GM19455 (cell line): ENCODE data around the gene SDF2.
"Not testable (repeated sequence)": the region's sequence is repeated elsewhere in the genome, so short reads cannot be mapped to it uniquely, and the experiment has no call there.

Source experiments
- ATAC-seq: cut with Tn5 transposase; IDR thresholded peaks from one replicate; pipeline ENCODE4 v1.9.1; 2021; ENCODE audit not compliant: unreplicated experiment

The SDF2 gene

DNA sequence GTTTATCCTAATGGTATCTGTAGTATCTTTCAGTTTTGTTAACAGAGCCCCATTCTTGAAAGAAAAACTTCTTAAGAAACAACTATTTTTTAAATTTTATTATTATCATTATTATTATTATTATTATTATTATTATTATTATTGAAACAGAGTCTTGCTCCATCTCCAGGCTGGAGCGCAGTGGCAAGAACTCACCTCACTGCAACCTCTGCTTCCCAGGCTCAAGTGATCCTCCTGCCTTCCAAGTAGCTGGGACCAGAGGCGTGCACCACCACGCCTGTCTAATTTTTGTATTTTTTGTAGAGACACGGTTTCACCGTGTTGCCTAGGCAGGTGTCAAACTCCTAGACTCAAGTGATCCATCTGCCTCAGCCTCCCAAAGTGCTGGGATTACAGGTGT is 23.7 kb upstream of the SDF2 start:
- ATAC-seq: no peak

DNA sequence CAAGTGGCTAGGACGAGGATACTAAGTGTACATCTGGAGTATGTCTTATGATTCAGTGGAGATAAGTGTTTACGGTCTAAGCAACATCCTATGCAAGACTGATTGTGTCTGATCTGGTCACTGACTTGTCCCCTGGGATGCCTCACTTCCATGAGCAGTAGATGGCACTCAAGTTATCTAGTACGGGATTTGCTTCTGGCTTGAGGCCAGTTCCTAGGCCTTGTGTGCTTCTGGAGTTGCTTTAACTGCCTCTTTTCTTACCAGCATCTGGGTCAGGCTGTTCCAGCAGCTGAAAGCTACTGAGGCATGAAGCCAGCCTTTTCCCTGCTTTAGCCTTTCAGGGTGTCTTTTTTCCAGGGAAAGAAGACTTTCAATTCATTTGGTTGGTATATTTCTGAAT is 23.3 kb upstream of the SDF2 start:
- no peak for ATAC-seq

DNA sequence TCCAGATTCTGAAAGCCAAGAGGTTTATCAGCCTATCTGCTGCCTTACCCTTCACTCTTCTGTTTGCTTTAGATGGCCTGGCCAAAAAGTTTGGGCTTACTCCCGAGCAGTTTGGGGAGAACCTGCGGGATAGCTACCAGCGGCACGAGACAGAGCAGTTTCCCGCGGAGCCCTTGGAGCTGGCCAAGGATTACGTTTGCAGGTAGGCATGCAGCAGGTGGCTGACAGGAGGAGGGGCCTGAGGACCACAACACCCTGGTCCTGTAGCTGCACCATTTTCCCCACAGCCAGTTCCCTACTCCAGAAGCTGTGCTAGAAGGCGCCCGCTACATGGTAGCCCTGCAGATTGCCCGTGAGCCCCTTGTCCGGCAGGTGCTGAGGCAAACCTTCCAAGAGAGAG is 20.9 kb upstream of the SDF2 start:
- ATAC-seq: no peak

DNA sequence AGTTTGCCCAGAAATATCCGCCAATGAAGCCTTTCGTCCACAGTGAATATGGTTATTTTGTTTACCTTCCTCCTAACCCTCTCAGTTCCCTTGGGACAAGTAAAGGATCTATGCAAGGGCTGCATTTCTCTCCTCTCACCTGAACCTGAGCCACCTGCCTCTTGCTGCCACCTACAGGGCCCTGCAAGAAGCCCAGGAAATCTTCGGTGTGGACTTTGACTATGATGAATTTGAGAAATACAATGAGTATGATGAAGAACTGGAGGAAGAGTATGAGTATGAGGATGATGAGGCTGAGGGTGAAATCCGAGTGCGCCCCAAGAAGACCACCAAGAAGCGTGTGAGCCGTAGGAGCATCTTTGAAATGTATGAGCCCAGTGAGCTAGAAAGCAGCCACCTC is 14.3 kb upstream of the SDF2 start:
- no peak for ATAC-seq

DNA sequence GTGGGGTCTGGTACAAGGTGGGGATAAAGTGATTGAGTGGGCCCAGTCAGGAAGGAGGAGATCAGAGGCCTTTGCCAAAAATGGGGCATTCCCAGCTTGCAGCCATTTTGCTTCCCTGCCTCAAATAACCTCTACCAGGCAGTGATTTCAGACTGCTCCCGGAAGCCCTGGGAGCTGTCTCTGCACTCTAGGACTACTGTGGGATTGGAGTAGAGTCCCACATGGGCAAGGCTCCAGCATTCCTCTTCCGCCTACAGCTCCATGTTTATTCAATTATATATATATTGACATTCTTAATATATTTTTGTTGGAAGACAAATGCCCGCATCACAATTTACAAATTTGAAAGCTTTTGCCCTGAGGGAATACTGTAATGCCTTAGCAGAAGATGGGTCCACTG is 13.8 kb upstream of the SDF2 start:
- no peak for ATAC-seq

DNA sequence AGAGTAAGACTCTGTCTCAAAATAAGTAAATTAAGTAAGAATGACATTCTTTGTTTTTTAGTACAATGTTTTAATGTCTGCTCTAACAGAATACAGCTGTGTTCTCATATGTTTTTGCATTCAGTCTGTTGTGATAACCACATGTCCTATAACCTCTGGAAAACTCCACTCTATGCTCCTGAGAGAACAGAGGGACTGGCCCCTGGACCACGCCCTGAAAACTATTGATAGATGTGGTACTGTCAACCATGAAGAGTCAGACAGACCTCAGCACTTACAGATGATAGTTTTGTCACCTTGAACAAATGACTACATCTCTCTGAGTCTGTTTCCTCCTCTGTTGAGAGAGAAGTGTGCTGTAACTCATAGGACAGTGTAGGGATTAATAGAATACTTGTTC is 8.2 kb upstream of the SDF2 start:
- no peak for ATAC-seq

DNA sequence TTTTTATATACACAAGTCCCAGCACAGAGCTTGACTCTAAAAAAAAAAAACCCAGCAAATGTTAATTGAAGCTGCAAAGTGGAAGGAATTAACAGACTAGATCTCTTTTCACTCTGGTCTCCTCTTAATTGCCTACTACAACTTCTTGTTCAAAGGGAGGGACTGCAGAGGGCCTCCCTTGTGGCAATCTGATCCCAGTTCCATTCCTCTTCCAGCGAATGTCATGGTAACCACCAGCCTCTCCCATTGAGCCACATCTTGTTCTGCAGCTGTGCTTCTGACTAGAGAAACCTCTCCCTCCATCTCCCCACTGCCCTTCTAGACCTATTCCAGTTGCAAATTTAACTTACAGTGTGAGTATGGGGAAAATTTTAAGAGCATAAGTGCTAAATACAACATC is 6.2 kb upstream of the SDF2 start:
- ATAC-seq: no peak

DNA sequence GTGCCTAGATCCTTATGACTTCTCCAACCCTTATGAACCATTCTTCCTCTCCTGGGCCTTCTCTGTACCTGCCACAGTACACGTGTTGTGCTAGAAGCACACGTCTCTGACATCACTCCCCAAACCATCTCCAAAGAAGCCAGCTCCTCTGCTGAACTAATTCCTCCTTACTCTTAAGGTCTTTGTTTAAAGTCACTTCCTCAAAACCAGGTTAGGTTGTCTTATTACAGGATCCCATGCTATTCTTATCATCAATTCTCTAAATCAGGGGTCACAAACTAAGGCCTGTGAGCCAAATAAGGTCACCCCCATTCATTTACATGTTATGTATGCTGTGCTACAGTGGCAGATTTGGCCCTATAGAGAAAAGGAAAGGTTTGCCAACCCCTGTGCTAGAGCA is 4.3 kb upstream of the SDF2 start:
- ATAC-seq: no peak

DNA sequence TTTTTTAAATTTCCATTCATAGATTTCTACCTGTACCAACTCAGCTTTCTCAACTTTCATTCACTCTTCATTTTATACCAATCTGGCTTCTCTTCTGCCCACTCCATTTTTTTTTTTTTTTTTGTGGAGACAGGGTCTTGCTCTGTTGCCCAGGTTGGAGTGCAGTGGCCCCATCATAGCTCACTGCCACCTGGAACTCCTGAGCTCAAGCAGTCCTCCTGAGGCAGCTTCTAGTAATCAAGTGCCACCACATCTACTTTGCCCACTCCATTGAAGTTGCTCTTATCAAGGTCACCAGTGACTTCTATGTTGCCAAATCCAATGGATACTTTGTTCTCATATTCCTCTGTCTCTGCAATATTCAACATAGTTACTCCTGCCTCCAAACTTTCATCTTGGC is 2.0 kb upstream of the SDF2 start:
- ATAC-seq: no peak

DNA sequence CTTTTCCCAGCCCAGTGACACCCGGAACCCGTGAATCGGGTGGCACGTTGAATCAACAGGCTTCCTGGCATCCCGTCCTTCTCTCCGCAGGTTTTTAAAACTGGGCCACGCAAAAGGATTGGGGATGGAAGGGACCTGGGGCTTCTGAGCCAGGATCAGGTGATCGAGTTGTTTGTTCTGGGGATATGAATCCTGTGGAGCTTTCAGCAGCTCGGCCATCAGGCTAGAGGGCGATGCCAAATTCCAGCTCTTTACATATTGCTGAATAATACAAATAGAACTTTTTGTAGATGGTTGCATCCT is 772 bp upstream of the SDF2 start:
- no peak for ATAC-seq

DNA sequence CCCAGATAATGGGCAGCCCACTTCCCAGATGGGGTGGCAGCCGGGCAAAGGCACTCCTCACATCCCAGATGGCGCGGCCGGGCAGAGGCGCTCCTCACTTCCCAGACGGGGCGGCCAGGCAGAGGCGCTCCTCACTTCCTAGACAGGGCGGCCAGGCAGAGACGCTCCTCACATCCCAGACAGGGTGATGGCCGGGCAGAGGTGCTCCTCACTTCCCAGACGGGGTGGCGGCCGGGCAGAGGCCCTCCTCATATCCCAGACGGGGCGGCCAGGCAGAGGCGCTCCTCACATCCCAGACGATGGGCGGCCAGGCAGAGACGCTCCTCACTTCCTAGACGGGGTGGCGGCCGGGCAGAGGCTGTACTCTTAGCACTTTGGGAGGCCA is 2.2 kb downstream of the SDF2 start:
- ATAC-seq: not testable (repeated sequence)

DNA sequence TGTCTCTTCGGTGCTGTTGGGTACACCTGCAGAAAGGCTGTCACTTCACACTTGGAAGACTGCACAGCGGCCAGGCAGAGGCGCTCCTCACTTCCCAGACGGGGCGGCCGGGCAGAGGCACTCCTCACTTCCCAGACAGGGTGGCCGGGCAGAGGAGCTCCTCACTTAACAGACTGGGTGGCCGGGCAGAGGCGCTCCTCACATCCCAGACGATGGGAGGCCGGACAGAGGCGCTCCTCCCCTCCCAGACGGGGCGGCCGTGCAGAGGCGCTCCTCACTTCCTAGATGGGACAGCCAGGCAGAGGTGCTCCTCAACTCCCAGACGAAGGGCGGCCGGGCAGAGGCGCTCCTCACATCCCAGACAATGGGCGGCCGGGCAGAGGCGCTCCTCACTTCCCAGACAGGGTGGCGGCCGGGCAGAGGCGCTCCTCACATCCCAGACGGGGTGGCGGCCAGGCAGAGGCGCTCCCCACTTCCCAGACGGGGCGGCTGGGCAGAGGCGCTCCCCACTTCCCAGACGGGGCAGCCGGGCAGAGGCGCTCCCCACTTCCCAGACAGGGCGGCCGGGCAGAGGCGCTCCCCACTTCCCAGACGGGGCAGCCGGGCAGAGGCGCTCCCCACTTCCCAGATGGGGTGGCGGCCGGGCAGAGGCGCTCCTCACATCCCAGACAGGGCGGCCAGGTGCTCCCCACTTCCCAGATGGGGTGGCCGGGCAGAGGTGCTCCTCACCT is 2.8 kb downstream of the SDF2 start:
- not testable (repeated sequence) for ATAC-seq

DNA sequence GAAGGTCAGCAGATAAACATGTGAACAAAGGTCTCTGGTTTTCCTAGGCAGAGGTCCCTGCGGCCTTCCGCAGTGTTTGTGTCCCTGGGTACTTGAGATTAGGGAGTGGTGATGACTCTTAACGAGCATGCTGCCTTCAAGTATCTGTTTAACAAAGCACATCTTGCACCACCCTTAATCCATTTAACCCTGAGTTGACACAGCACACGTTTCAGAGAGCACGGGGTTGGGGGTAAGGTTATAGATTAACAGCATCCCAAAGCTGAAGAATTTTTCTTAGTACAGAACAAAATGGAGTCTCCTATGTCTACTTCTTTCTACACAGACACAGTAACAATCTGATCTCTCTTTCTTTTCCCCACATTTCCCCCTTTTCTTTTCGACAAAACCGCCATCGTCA is 3.4 kb downstream of the SDF2 start:
- not testable (repeated sequence) for ATAC-seq

DNA sequence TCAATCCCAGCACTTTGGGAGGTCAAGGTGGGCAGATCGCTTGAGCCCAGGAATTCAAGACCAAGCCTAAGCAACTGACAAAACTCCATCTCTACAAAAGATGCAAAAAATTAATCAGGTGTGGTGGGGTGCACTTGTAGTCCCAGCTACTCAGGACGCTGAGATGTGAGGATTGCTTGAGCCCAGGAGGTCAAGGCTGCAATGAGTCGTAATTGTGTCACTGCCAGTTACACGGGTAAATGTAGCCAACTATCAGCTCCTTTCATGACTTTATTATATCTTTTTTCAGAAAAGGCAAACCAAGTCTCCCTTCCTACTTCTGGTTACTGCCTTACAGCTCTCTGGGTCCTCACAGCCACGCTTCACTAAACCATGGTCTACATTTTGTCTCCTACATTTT is 4.0 kb downstream of the SDF2 start:
- ATAC-seq: no peak

DNA sequence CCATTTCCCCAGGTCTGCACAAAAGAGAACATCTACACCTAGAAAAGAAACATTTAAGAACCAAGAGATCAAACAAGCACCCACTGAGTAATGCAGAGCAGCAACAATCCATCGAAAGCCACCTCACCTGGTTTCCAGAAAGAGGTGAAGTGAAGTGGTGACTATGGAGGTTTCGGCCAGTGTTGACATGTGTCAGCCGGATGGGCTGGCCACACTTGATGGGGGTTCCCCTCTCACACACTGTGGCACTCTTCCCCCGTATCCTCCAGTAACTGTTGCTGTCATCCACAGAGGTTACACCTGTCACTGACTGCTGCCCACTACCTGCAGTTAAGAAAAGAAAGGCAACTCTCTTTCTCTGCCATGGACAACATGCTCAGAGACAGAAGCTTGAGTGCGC is 6.5 kb downstream of the SDF2 start:
- ATAC-seq: no peak

DNA sequence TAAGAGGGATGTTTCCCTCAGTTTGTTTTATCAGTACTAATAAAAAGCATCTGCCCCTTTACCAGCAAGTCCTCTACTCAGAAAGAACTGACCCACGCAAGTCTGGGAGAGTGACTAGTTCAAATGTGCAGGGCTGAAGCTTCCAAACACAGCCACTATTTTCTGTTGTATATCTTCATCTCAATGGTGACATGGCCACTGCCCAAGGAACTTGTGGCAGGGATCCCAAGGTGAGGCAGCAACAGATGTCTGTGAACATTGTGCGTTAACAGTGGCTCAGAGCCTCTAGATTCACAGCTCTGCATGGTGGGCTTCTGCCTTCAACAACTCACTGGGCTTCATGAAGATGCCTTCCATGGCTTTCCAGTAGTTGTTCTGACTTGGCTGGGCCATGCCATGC is 13.0 kb downstream of the SDF2 start:
- ATAC-seq: no peak

DNA sequence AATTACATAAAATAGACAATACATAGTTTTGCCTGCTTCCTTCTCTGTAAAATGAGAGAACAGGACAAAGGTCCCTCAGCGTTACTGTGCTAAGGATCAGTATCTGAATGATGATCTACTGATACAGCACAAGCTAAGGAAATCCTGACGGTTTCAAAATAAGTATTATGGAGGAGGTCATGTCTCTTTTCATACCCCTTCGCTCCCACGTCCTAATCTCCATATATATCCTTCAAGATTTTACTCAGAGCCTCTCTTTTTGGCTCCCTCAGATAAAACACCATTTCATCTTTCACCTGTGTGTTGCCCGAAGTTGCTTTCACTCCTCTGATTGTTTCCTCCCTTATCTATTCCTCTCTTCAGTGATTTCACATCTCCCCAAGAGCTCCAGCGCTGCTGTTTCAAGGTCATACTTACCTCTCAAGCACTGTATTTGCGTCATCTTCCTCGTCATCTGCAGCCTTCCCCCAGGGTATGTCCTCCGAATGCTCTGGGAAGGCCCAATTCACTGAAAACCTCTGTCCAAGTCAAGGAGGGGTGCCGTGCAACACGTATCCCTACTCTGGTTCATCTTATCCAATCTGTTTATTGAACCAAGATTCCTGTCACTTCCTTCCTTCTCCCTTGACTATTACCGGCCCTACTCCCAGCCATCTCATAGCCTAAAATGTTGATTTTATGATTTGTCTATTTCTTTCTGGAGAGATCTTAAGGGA is 15.5 kb downstream of the SDF2 start:
- no peak for ATAC-seq

DNA sequence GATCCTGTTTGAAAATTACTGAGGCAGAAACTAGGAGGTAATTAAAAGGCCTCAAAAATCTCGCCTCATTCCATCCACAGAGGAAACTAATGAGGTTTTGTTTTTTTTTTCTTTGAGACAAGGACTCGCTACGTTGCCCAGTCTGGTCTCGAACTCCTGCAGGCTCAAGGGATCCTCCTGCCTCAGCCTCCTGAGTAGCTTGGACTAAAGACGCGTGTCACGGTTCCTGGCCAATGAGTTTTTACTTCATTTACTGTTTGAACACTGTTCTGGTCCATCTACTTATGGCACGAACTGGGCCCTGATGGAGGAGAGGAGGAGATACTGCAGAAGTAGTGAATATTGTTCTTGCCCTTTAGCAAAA is 16.1 kb downstream of the SDF2 start:
- ATAC-seq: no peak

DNA sequence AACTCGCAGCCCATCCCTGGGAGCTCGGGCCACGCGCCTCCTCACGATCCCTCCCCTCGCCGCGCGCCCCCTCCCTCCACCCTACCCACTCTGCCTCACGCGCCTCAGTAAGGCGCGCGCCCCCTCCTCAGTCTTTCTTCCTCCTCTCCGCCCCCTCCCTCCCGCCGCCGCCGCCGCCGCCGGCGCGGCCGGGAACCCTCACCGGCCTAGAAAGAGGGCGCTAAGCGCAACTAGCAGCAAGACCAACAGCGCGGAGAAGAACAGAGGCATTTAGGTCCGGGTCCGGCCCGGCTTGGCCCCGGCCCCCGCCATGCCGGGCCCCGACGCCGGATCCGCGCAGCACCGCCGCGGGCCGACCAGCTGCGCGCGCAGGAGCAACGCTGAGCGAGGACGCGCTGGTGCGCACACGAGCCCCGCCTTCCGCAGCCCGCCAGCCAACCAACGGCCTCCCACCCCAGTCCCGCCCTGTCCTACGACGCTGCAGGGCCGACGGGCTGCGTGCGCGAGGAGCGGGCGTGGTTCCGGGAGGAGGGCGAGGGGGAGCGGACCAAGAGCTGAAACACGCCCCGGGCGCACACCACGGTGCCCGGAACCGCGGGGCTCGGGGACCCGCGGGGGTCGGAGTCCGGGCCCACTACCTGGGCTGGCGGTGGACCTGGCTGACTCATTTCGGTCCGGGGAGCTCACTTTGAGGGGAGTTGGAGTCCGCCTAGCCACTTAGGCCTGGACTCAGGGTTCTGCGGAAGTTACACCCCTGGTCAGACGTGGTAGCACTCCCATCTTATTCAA is 16.7 kb downstream of the SDF2 start, which contains the start of gene BLTP2:
TSS of gene BLTP2 (minus strand) at position 372 of the 789 bp plus-strand sequence. CDS start at position 270, 102 bp downstream.
- ATAC-seq: peak; percentile 78

DNA sequence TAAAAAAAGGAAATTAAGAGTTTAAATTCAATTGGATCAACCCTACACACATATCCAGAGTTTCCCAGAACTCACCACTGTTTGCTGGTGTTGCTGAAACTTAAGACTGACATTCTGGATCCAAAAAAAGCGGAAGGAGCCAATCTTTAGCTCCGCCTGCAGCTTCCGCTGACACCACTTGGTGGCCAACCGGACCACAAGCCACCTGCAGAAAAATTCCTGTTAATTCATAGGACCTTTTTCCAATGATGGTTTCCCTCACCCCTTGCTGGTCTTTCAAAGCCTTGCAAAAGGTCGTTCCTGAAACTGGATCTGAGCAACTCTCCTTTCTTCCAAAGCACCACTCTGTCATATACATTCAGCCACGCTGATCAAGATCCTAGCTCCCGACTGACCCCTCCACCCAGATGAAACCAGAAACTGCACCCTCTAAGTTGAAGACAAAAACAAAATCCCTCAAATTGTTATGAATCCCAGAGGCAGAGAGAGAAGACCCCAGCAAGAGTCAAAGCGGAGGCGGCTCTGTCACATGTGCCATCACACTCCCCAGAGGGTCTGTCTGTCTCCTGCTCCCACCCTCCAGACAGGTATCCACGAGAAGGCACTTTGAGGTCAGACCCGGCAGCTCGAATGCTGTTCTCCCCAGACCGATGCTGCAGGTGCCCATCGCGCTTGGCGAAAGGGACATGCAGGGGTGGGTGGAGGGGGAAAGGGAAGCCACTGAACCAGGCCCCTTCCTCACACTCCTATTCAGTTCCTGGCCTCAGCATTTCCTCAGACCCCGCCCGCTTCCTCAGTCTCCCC is 17.5 kb downstream of the SDF2 start:
- peak; percentile 12 for ATAC-seq

DNA sequence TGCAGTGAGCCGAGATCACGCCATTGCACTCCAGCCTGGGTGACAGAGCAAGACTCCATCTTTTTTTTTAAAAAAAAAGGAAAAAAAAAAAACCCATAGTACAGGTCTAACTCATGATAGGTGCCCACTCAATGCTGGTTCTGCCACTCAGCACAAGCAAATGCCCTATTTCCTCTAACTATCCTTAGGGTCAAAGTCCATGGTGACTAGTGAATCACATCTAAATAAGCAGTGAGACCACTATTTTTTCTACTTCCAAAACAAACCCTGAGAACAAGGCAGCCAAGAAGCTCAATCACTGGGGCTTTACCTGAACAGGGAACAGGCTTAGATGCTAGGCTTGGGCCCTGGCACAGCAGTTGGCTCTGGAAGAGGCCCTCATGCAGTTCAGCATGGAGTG is 20.1 kb downstream of the SDF2 start:
- no peak for ATAC-seq
